Measurements from ENCODE around the gene FNDC1.

DNA sequence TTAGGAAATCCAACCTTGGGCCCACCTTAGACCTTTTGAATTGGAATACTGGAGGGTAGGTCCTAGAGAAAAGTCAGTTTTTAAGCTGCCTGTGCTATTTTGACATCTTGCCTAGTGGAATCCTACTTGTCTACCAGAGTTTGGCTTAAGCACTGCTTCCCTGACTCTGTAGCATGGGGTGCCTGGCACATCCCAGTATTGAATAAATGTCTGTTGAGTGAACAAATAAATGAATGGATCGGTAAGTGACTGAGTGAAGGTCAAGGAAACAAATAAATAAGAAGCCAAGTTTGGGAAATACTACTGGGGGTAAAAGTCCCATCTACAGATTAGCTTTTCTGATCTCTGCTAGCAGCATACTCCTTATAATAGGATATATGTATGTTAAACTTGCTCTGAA, 140.5 kb downstream of the FNDC1 start:
- no peak for TF ChIP-seq EZH2phosphoT487 (IDR thresholded peaks at IDR 0.05; ENCODE audit: low read depth)
- TF ChIP-seq, protein P1, sequence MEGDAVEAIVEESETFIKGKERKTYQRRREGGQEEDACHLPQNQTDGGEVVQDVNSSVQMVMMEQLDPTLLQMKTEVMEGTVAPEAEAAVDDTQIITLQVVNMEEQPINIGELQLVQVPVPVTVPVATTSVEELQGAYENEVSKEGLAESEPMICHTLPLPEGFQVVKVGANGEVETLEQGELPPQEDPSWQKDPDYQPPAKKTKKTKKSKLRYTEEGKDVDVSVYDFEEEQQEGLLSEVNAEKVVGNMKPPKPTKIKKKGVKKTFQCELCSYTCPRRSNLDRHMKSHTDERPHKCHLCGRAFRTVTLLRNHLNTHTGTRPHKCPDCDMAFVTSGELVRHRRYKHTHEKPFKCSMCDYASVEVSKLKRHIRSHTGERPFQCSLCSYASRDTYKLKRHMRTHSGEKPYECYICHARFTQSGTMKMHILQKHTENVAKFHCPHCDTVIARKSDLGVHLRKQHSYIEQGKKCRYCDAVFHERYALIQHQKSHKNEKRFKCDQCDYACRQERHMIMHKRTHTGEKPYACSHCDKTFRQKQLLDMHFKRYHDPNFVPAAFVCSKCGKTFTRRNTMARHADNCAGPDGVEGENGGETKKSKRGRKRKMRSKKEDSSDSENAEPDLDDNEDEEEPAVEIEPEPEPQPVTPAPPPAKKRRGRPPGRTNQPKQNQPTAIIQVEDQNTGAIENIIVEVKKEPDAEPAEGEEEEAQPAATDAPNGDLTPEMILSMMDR (IDR thresholded peaks at IDR 0.05; ENCODE audit: low read depth, low read length), result no peak

All from OCI-LY3 (cell line).